ENCODE results near the gene COL5A1. TPM values are rescaled to one million over a fixed set of nuclear protein-coding genes. Genes with fewer than 3 reads are reported as not detected.

Gene COL5A1
- total RNA-seq (2014; rRNA removed; shearing (Covaris generic)), result 164 and 277 TPM in 2 replicates

DNA sequence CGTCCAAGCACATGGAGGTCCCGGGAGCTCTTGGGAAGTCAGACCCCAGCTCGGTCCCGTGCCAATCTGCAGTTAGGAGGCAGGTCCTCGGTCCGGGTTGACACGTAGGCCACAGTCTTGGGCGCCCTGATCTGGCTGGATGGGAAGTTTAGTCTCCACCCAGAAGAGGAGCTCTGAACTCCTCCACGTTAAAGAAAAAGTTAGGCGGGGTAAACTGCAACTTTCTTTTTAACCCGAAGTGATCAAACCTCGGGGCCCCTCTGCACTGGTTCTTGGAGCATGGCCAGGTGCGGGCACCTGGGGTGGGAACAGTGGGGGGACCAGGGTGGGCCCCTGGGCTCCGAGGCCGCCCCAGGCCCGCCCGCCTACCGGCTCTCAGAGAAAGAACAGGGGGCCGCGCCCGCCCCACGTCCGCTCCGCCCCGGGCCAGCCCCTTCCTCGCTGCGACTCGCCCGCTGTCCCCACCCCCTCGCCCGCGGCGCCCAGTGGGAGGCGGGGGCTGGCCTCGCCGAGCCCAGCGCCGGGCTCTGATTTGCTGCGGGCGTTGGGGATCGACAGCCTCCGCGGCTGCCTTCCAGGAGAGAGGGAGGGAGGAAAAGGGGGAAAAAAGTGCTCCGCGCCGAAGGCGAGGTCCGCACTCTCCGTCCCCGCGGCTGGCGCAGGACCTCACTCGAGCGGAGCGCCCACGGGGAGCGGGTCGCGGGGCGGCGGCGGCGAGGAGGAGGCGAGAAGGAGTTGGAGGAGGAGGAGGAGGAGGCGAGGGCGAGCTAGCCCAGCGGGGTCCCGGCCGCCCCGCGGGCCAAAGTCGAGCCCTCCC, at the start of gene COL5A1:
Gene COL5A1, plus strand, starts transcription at position 631 of the 817 bp plus-strand sequence. CDS start 385 bp downstream, outside the sequence.
- peak; percentile 95 for DNase-seq (ENCODE audit: low read depth)

DNA sequence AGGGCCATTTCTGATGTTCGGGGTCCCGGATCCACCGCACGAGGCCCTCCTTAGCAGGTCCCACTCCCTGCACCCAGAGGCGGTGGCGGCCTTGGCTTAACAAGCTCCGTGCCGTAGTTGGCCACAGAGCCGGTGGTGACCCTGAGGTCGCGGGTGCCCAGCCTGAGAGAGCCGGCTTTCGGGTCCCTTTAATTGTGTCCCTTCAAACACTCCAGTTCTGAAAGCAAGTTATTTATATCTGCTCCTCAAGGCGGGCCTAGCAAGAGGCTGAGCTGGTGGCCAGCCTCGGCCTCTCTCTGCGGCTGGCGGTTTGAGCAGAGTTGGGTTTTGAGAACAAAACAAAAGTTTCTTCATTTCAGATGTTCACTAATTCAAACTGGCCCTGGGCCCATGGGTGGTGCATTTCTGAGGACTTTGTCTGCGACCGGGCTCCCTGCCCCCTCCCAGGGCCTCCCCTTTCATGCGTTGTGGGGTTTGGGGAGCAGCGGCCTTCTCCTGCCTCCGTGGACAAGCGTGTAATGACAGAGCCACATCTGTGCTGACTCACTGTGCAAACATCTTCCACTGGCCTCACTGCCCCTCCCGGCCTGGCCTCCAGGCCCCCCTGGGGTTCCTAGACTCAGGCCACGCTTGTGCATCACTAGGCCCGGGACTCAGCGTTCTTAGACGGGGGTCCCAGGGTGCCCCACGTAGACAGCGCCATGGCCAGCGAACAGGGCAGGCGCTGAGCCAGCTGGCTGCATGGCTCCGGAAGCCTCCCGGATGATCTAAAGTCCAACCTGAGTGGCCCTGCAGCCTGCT, 49.4 kb upstream of the COL5A1 start:
- DNase-seq (ENCODE audit: low read depth), result peak; percentile 94

DNA sequence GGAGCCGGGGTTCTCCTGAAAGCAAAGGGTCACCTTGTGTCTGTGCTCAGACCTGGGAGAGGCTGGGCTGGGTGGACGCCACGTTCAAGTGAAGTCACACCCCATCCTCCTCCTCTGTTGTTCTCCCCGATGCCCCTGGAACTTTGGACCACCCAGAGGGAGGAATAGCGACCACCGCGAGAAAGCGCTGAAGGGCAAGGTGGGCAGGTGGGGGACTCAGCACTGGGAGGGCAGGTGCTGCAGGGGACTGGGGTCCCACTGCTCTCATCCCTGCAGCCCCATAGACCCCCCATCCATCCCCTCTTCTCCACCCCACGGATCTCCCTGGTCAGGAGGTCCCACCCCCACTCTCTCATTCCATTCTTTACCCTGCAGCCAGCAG, 48.8 kb upstream of the COL5A1 start:
- DNase-seq (ENCODE audit: low read depth), result no peak

DNA sequence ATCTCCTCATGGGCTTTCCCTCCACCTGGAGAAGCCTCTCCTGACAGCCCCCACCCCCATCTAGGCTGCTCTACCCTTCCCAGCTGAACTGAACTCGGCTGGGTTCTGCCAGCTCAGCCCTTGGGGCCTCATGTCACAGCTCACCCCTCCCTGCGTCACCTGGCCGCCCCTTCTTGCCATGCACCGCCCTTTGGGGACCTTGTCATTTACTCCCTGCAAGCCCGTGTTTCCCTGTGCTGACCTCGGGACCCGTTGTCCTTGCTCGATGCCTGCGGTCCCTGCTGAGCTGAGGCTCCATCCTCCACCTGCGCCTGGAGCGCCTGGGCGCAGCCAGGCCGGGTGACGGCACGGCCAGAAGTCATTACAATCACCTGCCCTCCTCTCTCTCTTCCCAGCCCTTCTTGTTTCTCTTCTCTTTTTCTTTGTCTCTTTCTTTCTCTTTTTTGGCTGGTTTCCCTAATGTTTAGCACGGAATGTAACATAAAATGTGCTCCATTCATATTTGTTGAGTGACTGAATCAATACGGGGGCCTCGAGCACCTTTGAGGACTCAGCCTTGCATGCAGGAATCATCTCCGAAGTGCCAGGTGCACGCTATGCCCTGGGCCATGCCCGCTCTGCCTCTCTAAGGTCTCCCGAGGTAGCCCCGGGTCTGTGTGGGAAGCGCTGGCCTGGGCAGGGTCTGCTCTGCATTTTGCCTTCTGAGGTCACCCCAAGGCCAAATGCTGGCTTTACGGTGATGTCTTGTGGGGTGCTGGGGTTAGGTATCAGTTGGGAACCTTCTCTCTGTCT, 48.1 kb upstream of the COL5A1 start:
- DNase-seq (ENCODE audit: low read depth), result no peak

DNA sequence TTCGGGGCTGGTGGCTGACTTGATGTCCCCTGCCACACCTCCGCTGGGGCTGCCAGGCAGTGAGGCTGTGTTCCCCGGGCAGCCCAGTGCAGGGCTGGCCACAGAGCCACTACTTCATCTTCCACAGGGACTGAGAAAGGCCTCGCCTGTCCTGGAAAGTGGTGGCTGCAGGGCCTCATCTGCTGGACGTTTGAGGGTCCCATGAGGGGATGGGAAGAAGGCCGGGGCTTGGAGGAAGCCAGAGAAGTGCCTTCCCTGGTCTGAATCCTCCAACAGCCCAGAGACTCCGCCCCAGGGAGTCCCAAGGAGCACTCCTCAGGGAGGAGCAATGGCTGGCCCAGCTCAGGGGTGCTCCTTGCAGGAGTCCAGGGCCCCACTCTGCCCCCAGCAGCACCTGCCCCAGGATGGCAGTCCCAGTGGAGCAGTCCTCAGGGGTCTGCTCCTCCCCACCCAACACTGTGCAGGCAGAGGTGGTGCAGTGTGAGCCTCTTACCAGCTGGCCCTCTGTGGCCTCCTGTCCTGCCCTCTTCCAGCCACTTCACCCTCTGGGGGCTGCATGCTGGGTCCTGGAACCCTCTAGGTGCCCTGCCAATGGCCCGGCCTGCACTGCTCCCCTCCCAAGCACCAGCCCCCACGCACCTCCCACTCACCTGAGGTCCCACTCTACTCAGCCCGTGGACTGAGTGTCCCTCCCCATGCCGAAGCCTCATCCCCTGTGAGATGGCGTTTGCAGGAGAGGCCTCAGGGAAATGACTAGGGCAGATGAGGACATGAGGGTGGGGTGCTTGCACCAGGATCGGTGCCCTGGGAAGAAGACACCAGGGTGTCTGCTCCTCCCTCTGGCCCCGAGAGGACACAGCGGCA, 47.3 kb upstream of the COL5A1 start:
- no peak for DNase-seq (ENCODE audit: low read depth)

DNA sequence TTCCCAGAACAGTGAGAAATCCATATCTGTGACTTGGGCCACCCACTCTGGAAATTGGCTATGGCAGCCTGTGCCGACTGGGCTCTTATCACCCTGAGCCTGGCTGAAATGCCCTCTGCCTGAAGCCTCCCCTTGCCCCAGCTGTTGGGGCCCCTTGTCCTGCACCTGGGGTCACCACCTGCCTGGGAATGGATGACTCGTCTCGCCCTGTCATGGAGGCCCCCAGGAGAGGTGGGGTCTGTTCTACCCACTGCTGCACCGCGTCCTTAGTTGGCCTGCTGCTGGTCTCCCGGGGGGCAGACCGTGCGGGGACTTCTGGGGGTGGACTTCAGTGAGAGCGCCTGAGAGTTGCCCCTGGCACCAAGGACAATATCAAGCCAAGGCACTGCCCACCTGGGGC, 46.6 kb upstream of the COL5A1 start:
- DNase-seq (ENCODE audit: low read depth), result no peak

DNA sequence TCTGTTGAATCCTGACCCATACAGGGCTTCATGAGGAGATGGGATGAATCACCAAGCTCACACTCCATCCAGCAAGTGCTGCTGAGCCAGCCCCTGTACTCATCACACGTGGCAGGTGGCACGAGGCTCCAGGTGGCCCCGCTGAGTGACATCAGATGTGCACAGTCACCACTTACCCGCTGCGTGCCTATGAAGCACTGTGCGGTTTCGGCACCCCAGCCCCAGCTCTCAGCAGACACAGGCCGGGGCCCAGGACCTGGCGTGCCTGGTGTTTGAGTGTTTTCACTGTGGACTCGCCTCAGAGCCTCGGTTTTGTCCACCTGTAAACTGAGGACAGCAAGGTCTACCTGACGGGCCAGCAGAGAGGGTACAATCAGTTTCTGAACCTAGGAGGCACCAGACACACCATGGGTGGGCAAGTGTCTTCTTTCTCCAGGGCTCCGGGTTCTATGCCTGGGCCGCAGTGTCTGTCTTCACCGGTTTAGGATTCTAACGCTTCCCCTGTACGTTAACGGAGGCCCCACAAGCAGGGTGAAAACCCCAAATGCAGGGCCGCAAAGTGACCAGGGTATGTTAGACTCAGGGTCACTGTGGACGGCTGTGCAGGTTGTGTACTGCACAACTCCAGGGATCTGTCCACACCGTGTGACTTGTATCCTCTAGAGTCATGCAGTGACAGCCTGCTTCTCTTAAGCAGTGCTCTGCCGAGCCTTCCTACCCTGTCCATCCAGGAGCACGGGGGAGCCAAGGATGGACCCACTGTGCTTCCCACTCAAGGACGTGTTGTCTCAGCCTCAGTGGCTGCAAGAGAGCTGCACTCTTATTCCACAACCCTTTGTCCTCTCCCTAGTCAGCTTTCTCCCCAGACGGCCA, 44.3 kb upstream of the COL5A1 start:
- peak; percentile 84 for DNase-seq (ENCODE audit: low read depth)

DNA sequence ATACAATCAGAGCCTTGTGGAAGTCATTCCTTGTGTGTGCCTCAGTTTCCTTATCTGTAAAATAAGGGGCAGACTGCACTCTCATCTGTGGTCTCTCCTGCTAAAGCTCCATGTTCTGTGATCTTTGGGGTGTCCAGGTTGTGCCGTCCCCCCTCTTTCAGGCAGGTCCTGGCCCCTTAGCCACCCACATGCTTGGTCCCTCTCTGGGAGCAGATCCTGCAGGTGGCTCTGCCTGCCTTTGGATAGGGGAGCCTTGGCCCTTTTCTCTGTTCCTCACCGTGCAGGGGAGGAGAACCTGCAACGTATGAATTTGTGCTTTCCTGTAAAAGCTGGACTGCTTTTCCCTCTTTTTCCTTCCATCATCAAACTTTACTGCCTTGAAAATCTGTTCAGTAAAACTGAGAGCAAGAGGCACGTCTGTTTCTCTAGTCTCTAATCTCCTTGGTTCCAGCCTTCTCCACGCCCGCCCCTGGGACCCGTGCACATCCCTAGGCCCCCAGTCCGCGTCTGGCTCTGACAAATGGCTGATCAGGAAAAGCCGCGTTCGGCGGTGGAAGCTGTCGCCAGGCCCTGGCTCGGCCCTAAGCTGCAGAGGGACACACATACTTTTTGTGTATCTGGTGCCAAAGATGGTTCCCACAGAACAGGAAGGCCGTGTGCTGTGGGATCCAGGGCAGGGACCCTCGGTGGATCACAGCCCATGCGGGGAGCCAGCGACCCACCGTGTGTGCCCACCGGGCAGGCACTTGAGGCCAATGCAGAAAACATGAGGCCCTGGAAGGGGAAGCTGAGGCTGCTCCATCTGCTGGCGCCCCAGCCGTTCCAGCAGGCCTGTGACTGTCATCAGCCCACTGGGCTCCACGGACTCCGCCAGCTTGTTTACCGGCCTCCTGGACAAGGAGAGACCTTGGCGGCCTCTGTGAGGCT, 43.4 kb upstream of the COL5A1 start:
- peak; percentile 40 for DNase-seq (ENCODE audit: low read depth)

DNA sequence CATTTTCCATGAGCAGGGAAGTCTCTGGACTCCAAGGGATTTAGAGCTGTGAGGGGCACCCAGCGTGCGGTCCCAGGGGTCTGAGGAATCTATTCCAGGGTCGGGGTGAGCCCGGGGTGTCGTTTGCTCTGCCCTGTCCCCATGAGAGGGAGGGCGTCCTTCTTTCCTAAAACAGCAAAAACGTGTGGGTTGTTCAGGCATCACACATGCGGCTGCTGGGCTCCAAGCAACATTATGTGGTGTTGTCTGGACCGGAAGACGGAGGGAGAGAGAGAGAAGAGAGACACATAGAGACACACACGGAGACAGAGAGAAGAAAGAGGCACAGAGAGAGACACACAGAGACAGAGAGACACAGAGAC, 42.7 kb upstream of the COL5A1 start:
- DNase-seq (ENCODE audit: low read depth), result no peak

DNA sequence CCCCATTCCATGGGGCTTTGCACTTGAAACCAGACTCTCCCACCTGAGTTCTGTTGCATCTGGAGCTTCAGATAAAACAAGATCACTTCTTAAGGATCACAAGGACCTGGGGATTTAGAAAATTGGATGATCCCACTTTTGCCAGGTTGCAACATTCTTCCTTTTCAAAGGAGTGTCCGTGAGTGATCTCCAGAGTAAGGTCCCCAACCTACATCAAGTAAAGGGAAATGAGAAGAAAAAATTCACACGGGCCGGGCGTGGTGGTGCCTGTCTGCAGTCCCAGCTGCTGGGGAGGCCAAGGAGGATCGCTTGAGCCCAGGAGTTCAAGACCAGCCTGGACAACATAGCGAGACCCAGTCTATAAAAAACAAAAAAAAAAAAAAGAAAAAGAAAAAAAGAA, 41.2 kb upstream of the COL5A1 start:
- no peak for DNase-seq (ENCODE audit: low read depth)

DNA sequence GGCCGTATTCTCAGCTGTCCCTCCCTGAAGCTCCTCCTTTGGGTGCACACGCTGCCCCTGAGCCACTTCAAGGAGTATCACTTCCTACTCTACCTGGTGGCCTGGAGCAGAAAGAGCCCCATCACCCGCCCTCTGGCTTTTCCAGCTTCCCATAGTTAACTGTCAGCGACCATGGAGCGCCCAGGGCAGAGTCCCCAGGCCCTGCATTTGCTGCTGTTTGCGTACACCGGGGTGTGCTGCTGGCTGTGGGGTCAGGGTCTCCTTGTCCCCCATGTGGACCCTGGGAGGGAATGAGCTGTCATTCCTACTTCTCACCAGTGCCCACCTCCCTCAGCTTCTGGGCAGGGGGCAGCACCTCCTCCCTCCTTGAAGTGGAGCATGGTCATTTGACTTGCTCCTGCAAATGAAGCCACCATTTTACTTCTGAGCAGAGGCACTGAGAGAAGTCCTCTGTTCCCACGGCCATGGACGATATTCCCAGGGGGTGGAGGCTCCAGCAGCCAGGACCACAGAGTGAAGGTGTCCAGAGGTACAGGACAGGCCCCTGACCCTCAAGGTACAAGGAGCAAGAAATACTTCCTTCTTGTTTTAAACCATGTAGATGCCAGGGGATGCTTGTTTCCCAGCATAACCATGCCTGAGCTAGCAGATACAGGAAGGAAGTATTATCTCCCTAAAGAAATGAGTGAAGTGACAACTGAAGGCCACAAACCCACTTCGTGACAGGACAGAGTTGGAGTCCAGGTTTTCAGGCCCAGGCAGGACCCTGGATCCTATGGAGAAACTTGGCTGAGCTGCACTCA, 40.6 kb upstream of the COL5A1 start:
- no peak for DNase-seq (ENCODE audit: low read depth)

DNA sequence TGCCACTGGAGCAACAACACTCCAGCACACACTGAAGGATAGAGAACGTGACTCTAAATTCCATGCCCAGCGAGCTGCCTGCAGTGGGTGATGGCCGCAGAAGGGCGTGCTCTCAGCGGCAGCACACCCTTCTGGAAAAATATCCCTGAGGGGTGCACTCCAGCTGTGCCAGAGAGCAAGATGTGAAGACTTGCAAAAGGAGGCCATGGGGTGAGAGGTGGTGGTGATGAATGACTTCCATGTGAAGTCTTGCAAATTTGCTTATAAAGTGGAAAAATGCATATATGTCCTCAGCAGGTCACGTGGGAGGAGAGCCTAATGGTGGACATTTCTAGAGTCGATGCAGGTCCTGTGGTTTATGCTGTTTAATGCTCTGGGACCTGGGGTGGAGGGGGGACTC, 39.8 kb upstream of the COL5A1 start:
- peak; percentile 29 for DNase-seq (ENCODE audit: low read depth)

DNA sequence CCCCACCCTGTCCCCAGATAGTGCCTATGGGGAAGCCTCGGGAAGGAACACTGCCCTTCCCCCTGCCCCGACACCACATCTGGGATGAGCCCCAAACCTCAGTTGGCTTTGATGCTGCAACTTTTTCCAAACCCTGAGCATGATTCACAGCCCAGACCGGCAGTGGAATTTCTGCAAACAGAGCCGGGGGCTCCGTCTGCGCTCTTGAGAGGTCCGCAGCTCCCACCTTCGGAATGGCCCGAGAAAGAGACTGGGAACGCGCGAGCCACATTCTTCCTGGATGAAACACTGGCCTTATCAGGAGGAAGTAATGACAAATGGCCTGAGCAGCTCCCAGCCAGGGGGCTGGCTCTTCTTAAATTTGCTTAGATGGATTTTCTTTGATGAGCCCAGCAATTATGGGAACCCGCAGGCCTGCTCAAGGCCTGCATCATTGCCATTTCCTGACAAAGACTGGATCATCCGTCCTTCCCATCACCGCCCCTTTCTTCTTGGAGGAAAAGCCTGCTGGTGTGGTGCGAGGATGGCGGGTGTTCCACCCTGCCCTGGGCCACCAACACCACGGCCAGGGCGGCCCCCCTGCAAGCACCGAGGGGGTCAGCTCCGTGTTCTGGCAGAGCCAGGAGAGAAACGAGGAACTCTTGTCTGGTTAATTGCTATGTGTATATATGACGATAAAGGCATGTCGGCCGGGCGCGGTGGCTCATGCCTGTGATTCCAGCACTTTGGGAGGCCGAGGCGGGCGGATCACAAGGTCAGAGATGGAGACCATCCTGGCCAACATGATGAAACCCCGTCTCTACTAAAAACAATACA, 38.8 kb upstream of the COL5A1 start:
- peak; percentile 100 for DNase-seq (ENCODE audit: low read depth)

DNA sequence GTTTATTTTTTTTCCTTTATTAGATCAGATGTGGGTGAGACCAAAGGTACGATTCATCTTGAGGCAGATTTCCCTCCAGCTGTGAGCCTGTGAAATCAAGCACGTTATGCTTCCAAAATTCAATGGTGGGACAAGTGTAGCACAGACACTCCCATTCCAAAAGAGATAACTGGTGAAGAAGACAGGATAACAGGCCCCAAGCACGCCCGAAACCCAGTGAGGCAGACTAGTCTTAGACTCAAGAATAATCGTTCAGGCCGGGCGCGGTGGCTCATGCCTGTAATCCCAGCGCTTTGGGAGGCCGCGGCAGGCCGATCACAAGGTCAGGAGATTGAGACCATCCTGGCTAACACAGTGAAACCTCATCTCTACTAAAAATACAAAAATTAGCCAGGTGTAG, 36.8 kb upstream of the COL5A1 start:
- DNase-seq (ENCODE audit: low read depth), result no peak

DNA sequence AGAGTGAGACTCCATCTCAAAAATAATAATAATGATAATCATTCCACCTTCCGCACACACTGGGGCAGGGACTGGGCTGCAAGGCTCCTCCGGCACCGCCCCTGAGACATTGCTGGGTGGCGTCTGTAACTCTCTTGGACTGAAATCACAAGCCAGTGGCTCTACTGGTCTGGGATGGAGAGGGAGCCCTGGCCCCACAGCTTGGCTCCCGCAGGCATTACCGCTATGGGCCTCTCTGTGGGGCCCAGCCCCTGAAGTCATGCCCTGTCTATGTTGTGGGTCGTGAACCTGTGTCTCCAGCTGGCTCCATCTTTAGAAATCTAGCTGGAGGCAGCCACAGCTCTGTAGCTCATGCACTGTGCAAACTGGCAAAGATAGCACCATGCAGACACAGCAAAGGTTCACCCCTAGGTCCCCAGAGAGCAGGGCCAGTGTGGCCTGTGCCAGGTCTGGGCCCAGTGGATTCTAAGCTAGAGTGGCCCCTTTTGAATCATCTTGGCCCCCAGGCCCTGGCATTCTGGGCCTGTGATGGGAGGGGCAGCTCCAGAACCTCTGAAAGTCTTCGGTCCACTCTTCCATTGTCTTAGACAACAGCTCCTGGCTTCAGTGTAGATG, 36.1 kb upstream of the COL5A1 start:
- DNase-seq (ENCODE audit: low read depth), result no peak

DNA sequence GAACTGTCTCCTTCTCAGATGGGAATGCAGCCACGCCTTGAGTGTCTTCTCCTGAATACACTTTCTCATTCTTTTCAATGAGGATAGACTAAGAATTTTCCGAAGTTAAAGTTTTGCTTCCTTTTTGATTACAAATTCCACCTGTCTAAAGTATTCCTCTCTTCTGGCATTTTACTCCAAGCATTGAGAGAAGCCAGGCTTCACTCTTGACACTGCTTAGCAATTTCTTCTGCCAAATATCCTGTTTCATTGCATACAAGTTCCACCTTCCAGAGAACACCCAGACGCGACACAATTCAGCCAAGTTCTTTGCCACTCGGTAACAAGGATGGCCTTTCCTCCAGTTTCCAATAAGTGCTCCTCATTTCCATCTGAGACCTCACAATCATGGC, 35.6 kb upstream of the COL5A1 start:
- no peak for DNase-seq (ENCODE audit: low read depth)

Data from M059J (cell line).